Sigmoid colon (tissue), 4 donors: ENCODE results near the gene PDE4A.

Experiments
- CTCF ChIP-seq, 4 experiments: fragments of 450-650 bp in 3 of 4; fragments of 200-600 bp in 1 of 4; IDR thresholded peaks; one replicate each; pipeline ENCODE4 v1.5.1; 2016 to 2019; ENCODE audit warnings: antibody characterized with exemption in 4 of 4, mild to moderate bottlenecking in 3 of 4, moderate library complexity in 2 of 4
- EP300 ChIP-seq, 4 donors: sonication (generic); formaldehyde crosslinking; IDR thresholded peaks; one replicate each; pipeline ENCODE4 v1.6.1; 2017; ENCODE audit warnings: antibody characterized with exemption in 4 of 4
- POLR2A ChIP-seq, 2 donors: fragments of 450-650 bp; IDR thresholded peaks; one replicate each; pipeline ENCODE4 v1.6.1; 2016; ENCODE audit warnings: antibody characterized with exemption in 2 of 2, mild to moderate bottlenecking in 2 of 2, moderate library complexity in 2 of 2
- POLR2AphosphoS5 ChIP-seq, 4 donors: sonication (generic); formaldehyde crosslinking; IDR thresholded peaks; one replicate each; pipeline ENCODE4 v1.6.1; 2017; ENCODE audit warnings: antibody characterized with exemption in 4 of 4

GRCh38 chr19:10393137-10393536 lies 27.2 kb upstream of the PDE4A start:
- TF ChIP-seq CTCF (IDR thresholded peaks at IDR 0.05): no peak
- no peak for TF ChIP-seq POLR2AphosphoS5 (IDR thresholded peaks at IDR 0.05)
- no peak for TF ChIP-seq POLR2A (IDR thresholded peaks at IDR 0.05)
- TF ChIP-seq EP300 (IDR thresholded peaks at IDR 0.05): no peak
